Measurements from ENCODE around the gene SELPLG. TPM values are rescaled to one million over a fixed set of nuclear protein-coding genes. Genes with fewer than 3 reads are reported as not detected.
A peak's percentile ranks its signal among the peaks of the same experiment; 100 is the strongest.

The SELPLG gene
- total and polyA plus RNA-seq, 10 donors = 23.6 to 220 (median 72.4) TPM

- Histone ChIP-seq H3K36me3 (peaks cover 0 to 57% (median 10%) of the 10 kb centered on the region in 6 donors), H3K27me3 (replicated peaks in 1 of 7) (no peaks in the 10 kb centered on the region), H3K4me3 (no peak overlapping the region), H3K9me3 (no peaks in the 10 kb centered on the region), H3K4me1 (peaks cover 17 to 88% (median 66%) of the 10 kb centered on the region in 6 donors), H3K27ac (peak overlapping the region in 6 of 8 donors; percentile 19 to 68 (median 52))
- TF ChIP-seq POLR2AphosphoS5 (IDR thresholded peaks at IDR 0.05) (no peak), POLR2A (IDR thresholded peaks at IDR 0.05) (no peak), CTCF (IDR thresholded peaks at IDR 0.05 in 8 of 11, conservative IDR thresholded peaks at IDR 0.05 in 3 of 11) (no peak)
- DNase-seq = no peak
- intact Hi-C loops (cut with DNase I; ENCODE audit: low total_unique reads) = no loop called here
- 68 to 78% (median 72%) methylated on average over 15 of the region's 15 CpGs for WGBS, 5 donors
Measured at GRCh38 chr12:108645686-108646599, 12.2 kb upstream of the SELPLG start.

- TF ChIP-seq POLR2A (IDR thresholded peaks at IDR 0.05) (no peak), POLR2AphosphoS5 (IDR thresholded peaks at IDR 0.05) (no peak), CTCF (IDR thresholded peaks at IDR 0.05 in 8 of 11, conservative IDR thresholded peaks at IDR 0.05 in 3 of 11) (no peak)
- Histone ChIP-seq H3K4me3 (no peak overlapping the region), H3K36me3 (peaks cover 0 to 45% (median 9%) of the 10 kb centered on the region in 6 donors), H3K4me1 (peaks cover 19 to 98% (median 73%) of the 10 kb centered on the region in 6 donors), H3K9me3 (no peaks in the 10 kb centered on the region), H3K27me3 (replicated peaks in 1 of 7) (no peaks in the 10 kb centered on the region), H3K27ac (peak overlapping the region; percentile 3 to 96 (median 73))
- intact Hi-C loops (cut with DNase I; ENCODE audit: low total_unique reads) = no loop called here
- 81 to 91% (median 90%) methylated on average over 7 of the region's 7 CpGs for WGBS, 5 donors
- DNase-seq = no peak
Measured at GRCh38 chr12:108644811-108645120, 11.1 kb upstream of the SELPLG start.

GRCh38 chr12:108643941-108644810 is 10.5 kb upstream of the SELPLG start:
- Histone ChIP-seq H3K27me3 (replicated peaks in 1 of 7) (no peaks in the 10 kb centered on the region), H3K36me3 (peaks cover 0 to 39% (median 9%) of the 10 kb centered on the region in 6 donors), H3K27ac (peak overlapping the region; percentile 3 to 96 (median 73)), H3K9me3 (no peaks in the 10 kb centered on the region), H3K4me1 (peaks cover 19 to 98% (median 79%) of the 10 kb centered on the region in 6 donors), H3K4me3 (no peak overlapping the region)
- WGBS, 5 donors = 52 to 72% (median 62%) methylated on average over 18 of the region's 18 CpGs
- intact Hi-C loops (cut with DNase I; ENCODE audit: low total_unique reads) = no loop called here
- TF ChIP-seq POLR2A (IDR thresholded peaks at IDR 0.05) (no peak), POLR2AphosphoS5 (IDR thresholded peaks at IDR 0.05) (peak in 2 of 3 donors; percentile 61 to 67)
- peak; percentile 69 for DNase-seq

GRCh38 chr12:108642899-108643654 is 9.4 kb upstream of the SELPLG start:
- Histone ChIP-seq H3K36me3 (peaks cover 0 to 28% (median 2%) of the 10 kb centered on the region in 6 donors), H3K27me3 (replicated peaks in 1 of 7) (no peaks in the 10 kb centered on the region), H3K9me3 (no peaks in the 10 kb centered on the region), H3K4me3 (no peak overlapping the region), H3K27ac (peak overlapping the region in 6 of 8 donors; percentile 67 to 96 (median 73)), H3K4me1 (peaks cover 23 to 100% (median 86%) of the 10 kb centered on the region in 6 donors)
- DNase-seq = no peak
- TF ChIP-seq POLR2A (IDR thresholded peaks at IDR 0.05) (no peak), CTCF (IDR thresholded peaks at IDR 0.05 in 8 of 11, conservative IDR thresholded peaks at IDR 0.05 in 3 of 11) (no peak), POLR2AphosphoS5 (IDR thresholded peaks at IDR 0.05) (no peak)
- WGBS, 5 donors = 92 to 97% (median 96%) methylated on average over 1 of the region's 1 CpG
- intact Hi-C loops (cut with DNase I; ENCODE audit: low total_unique reads) = no loop called here

Measured in spleen (tissue), 11 donors.